Choroid plexus epithelial cell (primary cell): Measurements from ENCODE around the gene MST1.

Experiments used
- DNase-seq: peaks from one replicate; pipeline ENCODE4 v3.0.0-alpha.2; 2010; ENCODE audit warnings: low read depth
- H3K4me3 ChIP-seq: 2 replicates; pipeline ENCODE4 v1.5.1; 2011; ENCODE audit warnings: low read depth, mild to moderate bottlenecking, control low read depth, low read length, moderate library complexity
- TF ChIP-seq, protein P1 (sequence below): conservative IDR thresholded peaks from 2 replicates; pipeline ENCODE4 v1.5.1; 2011; ENCODE audit warnings: low read depth, mild to moderate bottlenecking, control low read depth, inconsistent platforms, low read length, moderate library complexity

The MST1 gene

DNA sequence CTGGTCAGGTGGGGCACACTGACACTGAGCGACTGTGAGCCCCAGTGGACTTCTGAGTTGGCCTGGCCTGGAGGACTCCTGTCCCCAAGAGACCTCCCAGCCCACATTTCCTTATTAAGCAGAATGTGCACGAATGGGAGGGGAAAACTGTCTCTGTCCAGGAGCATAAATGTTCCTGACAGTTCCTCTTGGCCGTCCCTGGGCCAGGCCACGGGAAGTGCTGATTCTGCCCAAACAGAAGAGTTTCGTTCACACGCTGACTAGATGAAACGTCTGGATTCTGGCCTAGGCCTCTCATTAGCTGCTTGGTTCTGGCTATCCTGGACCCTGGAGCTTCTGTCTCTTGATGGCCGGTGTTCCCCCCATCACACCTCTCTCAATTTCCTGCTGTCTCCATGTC lies 44.6 kb downstream of the MST1 start:
- no peak overlapping the region for H3K4me3 ChIP-seq
- TF ChIP-seq, protein P1, sequence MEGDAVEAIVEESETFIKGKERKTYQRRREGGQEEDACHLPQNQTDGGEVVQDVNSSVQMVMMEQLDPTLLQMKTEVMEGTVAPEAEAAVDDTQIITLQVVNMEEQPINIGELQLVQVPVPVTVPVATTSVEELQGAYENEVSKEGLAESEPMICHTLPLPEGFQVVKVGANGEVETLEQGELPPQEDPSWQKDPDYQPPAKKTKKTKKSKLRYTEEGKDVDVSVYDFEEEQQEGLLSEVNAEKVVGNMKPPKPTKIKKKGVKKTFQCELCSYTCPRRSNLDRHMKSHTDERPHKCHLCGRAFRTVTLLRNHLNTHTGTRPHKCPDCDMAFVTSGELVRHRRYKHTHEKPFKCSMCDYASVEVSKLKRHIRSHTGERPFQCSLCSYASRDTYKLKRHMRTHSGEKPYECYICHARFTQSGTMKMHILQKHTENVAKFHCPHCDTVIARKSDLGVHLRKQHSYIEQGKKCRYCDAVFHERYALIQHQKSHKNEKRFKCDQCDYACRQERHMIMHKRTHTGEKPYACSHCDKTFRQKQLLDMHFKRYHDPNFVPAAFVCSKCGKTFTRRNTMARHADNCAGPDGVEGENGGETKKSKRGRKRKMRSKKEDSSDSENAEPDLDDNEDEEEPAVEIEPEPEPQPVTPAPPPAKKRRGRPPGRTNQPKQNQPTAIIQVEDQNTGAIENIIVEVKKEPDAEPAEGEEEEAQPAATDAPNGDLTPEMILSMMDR = no peak
- no peak for DNase-seq

DNA sequence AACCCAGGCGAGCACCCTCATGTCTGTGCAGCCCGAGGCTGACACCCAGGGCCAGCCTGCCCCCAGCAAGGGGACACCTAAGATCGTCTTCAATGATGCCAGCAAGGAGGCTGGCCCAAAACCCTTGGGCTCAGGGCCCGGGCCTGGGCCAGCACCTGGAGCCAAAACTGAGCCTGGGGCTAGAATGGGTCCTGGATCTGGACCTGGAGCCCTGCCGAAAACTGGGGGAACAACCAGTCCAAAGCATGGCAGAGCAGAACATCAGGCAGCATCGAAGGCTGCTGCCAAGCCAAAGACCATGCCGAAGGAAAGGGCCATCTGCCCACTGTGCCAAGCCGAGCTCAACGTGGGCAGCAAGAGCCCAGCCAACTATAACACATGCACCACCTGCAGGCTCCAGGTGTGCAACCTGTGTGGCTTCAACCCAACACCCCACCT lies 46.5 kb downstream of the MST1 start:
- H3K4me3 ChIP-seq = no peak overlapping the region
- TF ChIP-seq, protein P1 = no peak
- no peak for DNase-seq

DNA sequence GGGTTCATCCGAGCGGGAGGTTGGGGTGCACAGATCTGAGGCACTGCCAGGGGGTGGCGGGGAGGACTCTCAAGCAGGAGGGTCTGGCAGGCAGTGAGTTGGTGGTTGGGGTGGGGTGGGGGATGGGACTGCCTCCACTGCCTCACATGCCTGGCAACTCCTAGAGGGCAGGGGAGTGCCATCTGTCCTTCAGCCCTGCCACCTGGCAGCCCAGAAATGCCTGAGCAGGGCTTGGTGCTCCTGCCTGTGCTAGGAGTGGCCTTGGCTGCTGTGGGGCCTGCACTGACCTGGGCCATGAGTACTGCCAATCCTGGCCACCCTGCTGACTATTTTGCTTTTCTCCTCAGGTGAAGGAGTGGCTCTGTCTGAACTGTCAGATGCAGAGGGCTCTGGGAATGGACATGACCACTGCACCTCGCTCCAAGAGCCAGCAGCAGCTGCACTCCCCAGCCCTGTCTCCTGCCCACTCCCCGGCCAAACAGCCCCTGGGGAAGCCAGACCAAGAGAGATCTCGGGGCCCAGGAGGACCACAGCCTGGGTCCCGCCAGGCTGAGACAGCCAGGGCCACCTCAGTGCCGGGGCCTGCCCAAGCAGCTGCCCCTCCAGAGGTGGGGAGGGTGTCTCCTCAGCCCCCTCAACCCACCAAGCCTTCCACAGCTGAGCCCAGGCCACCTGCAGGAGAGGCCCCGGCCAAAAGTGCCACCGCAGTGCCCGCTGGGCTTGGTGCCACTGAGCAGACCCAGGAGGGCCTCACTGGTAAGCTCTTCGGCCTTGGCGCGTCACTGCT lies 47.2 kb downstream of the MST1 start:
- no peak overlapping the region for H3K4me3 ChIP-seq
- no peak for DNase-seq
- TF ChIP-seq, protein P1 = no peak

DNA sequence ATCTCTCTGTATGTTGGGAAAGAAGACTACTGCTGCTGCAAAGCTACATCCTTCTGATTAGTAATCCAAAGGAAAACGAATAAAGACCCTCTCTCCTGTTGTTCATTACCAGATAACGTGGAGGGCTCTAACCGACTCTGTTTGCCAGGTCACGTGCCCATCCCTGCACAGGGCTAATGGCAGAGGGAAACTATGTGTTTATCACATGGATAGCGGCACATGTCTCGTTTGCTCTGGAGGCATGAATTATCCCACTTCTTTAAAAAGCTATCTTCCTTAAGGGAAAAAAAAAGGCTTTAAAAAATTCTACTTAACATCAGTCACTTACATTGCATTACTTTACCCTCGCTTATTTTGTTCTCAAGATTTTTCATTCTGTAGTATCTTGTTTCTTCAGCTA lies 48.0 kb downstream of the MST1 start:
- TF ChIP-seq, protein P1 = no peak
- no peak overlapping the region for H3K4me3 ChIP-seq
- no peak for DNase-seq

DNA sequence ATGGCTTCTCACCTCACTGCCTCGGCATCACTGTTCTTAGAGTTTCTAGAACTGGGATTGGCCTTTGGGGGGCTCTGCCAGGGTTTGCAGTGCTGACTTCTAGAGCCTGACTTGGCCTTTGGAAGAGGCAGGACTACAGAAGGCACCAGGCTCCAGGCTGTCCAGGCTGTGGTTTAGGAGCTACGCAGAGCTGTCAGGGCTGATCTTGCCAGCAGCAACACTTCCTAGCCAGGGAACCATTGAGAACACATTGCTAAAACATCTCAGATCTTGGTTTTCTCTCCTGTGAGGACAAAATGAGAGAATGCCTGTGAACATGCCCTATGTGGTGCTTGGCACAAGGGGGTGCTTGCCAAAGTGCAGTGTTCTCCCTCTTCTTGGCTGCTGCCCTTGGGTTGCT lies 49.7 kb downstream of the MST1 start:
- TF ChIP-seq, protein P1 = no peak
- no peak overlapping the region for H3K4me3 ChIP-seq
- no peak for DNase-seq

DNA sequence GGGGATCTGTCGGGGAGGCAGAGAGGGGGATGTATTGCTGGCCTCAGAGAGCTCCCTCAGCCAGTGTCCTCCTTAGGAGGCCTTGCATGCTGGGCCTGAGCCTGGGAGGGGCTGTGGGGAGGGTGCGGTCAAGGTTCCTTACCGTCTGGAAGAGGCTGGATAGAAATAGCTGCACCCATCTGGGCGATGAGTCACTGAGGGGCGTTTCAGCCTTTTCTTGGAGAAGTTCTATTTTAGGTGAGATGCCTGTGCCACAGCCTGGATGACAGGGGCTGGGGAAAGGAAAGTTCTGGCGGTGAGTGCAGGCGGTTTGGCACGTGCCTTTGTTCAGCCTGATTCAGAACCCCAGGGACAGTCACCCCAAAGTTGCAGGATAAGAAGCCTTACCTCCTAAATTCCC lies 50.8 kb downstream of the MST1 start:
- TF ChIP-seq, protein P1 = no peak
- peak; percentile 55 for DNase-seq

More for the DNA sequence above, 50.8 kb downstream of the MST1 start:
- no peak overlapping the region for H3K4me3 ChIP-seq
